ENCODE data around the gene BNC2. TPM values are rescaled to one million over a fixed set of nuclear protein-coding genes. Genes with fewer than 3 reads are reported as not detected.

Gene BNC2
- total and polyA plus RNA-seq, 2 of the 13 experiments (the other 11 are each of a cell fraction or from before 2014, with no cell fraction given): not detected

- H3K36me3 ChIP-seq (replicated peaks in 1 of 2; ENCODE audit: control insufficient read depth in 1 of 2, insufficient read depth in 2 of 2, low read length in 2 of 2): no peaks in the 10 kb centered on the region
- DNase-seq (ENCODE audit: low spot score) (no peak), FAIRE-seq (no peak), ATAC-seq (no peak)
- no peaks in the 10 kb centered on the region for H3K79me2 ChIP-seq (ENCODE audit: insufficient read depth, low read length)
- in situ Hi-C loops (cut with HindIII; ENCODE audit: extremely low pct_ligation_motif_present, low pct_unique_long_range_greater_than_20kb): no loop called here
- no peak overlapping the region for H2AFZ ChIP-seq (ENCODE audit: low read length)
- H4K20me1 ChIP-seq (ENCODE audit: insufficient read depth, low read length): no peaks in the 10 kb centered on the region
- no peaks in the 10 kb centered on the region for H3K4me1 ChIP-seq (ENCODE audit: insufficient read depth, low read length)
- no peak overlapping the region for H3K27ac ChIP-seq (ENCODE audit: extremely low read length, insufficient read depth, low read length)
- TF ChIP-seq AGO1 (IDR thresholded peaks at IDR 0.05; ENCODE audit: low read depth, low read length, poor library complexity, severe bottlenecking) (no peak), ZNF616 (CRISPR knock-in tag; IDR thresholded peaks at IDR 0.05; ENCODE audit: low read depth) (no peak), LCORL (IDR thresholded peaks at IDR 0.05) (no peak), LCORL (CRISPR knock-in tag; IDR thresholded peaks at IDR 0.05) (no peak), TMF1 (CRISPR knock-in tag; IDR thresholded peaks at IDR 0.05; ENCODE audit: low read depth) (no peak), KMT2A (CRISPR knock-in tag; IDR thresholded peaks at IDR 0.05) (no peak), JUNB (CRISPR knock-in tag; IDR thresholded peaks at IDR 0.05; ENCODE audit: borderline replicate concordance) (no peak), STAG1 (CRISPR knock-in tag; IDR thresholded peaks at IDR 0.05) (no peak), FOXO4 (CRISPR knock-in tag; conservative IDR thresholded peaks at IDR 0.05) (no peak), ZFP1 (CRISPR knock-in tag; IDR thresholded peaks at IDR 0.05) (no peak), ZNF609 (CRISPR knock-in tag; IDR thresholded peaks at IDR 0.05; ENCODE audit: borderline replicate concordance) (no peak), ZNF777 (CRISPR knock-in tag; IDR thresholded peaks at IDR 0.05) (no peak), MAF1 (CRISPR knock-in tag; IDR thresholded peaks at IDR 0.05; ENCODE audit: borderline replicate concordance) (no peak), ZSCAN5A (CRISPR knock-in tag; IDR thresholded peaks at IDR 0.05; ENCODE audit: borderline replicate concordance) (no peak)
- no peak overlapping the region for H3K4me2 ChIP-seq (ENCODE audit: low read depth, low read length)
- H3K9ac ChIP-seq (ENCODE audit: insufficient read depth, low read depth, low read length): no peak overlapping the region
- WGBS (ENCODE audit: low lambda C conversion rate): 38% methylated on average over 9 of the region's 9 CpGs
- ChIA-PET POLR2A (no interaction called here), CTCF (ENCODE audit: low intra/inter-chr PET ratio, low total read pairs) (no interaction called here)
- H3K9me3 ChIP-seq (ENCODE audit: low read length): no peaks in the 10 kb centered on the region
- intact Hi-C loops (cut with micrococcal nuclease; ENCODE audit: unreplicated experiment): no loop called here
- no peak overlapping the region for H3K4me3 ChIP-seq (replicated peaks in 1 of 3; ENCODE audit: insufficient read depth in 1 of 3, low read depth in 2 of 3, low read length in 3 of 3)
- no TSS peak for BruUV-seq (replicated peaks)
- H3K27me3 ChIP-seq (ENCODE audit: control insufficient read depth in 1 of 2, insufficient read depth in 2 of 2, low read length in 2 of 2): no peaks in the 10 kb centered on the region
Measured at GRCh38 chr9:16705111-16705604, 165.3 kb downstream of the BNC2 start.
